Measurements from ENCODE around the gene MGAT1. TPM values are rescaled to one million over a fixed set of nuclear protein-coding genes. Genes with fewer than 3 reads are reported as not detected.
"Not testable (repeated sequence)": the region's sequence is repeated elsewhere in the genome, so short reads cannot be mapped to it uniquely, and the experiment has no call there.

MGAT1 gene
- polyA plus RNA-seq, 1 donor from 2014 or later: 101 TPM

GRCh38 chr5:180788651-180789410 is 13.8 kb downstream of the MGAT1 start:
- H3K36me3 Mint-ChIP-seq: not testable (repeated sequence)
- H3K4me1 Mint-ChIP-seq: peaks cover 9 to 20% (median 10%) of the 10 kb centered on the region in 3 donors

GRCh38 chr5:180787711-180788431 is 14.7 kb downstream of the MGAT1 start:
- Mint-ChIP-seq H3K27me3 (no peaks in the 10 kb centered on the region), H3K4me3 (no peak overlapping the region), H3K4me1 (peaks cover under 1 to 12% (median 4%) of the 10 kb centered on the region in 3 donors), H3K9me3 (no peaks in the 10 kb centered on the region), H3K27ac (peak overlapping the region in 2 of 3 donors; percentile 67), H3K36me3 (peaks cover 1% of the 10 kb centered on the region)

More at GRCh38 chr5:180788651-180789410, 13.8 kb downstream of the MGAT1 start:
- H3K4me3 Mint-ChIP-seq, H3K9me3 Mint-ChIP-seq, H3K27me3 Mint-ChIP-seq: not testable (repeated sequence)
- H3K27ac Mint-ChIP-seq: peak overlapping the region in 1 of 3 donors; percentile 5

GRCh38 chr5:180786531-180787398 is 15.8 kb downstream of the MGAT1 start:
- no peaks in the 10 kb centered on the region for H3K9me3 Mint-ChIP-seq
- H3K27me3 Mint-ChIP-seq: no peaks in the 10 kb centered on the region
- H3K36me3 Mint-ChIP-seq: peaks cover 1% of the 10 kb centered on the region
- peak overlapping the region in 1 of 4 donors; percentile 28 for H3K4me3 Mint-ChIP-seq
- peaks cover 0 to 11% (median 4%) of the 10 kb centered on the region in 3 donors for H3K4me1 Mint-ChIP-seq
- peak overlapping the region in 2 of 3 donors; percentile 86 to 89 for H3K27ac Mint-ChIP-seq

- Mint-ChIP-seq H3K9me3 (no peaks in the 10 kb centered on the region), H3K4me1 (peaks cover 0 to 10% (median 4%) of the 10 kb centered on the region in 3 donors), H3K27me3 (no peaks in the 10 kb centered on the region), H3K36me3 (peaks cover 1% of the 10 kb centered on the region), H3K4me3 (no peak overlapping the region), H3K27ac (no peak overlapping the region)
Measured at GRCh38 chr5:180785794-180786221, 16.8 kb downstream of the MGAT1 start.

- no peak overlapping the region for H3K27ac Mint-ChIP-seq
- H3K4me1 Mint-ChIP-seq: peaks cover 0 to 10% (median 4%) of the 10 kb centered on the region in 3 donors
- no peak overlapping the region for H3K4me3 Mint-ChIP-seq
- H3K27me3 Mint-ChIP-seq: no peaks in the 10 kb centered on the region
- H3K9me3 Mint-ChIP-seq: no peaks in the 10 kb centered on the region
- H3K36me3 Mint-ChIP-seq: no peaks in the 10 kb centered on the region
Measured at GRCh38 chr5:180785121-180785781, 17.4 kb downstream of the MGAT1 start.

GRCh38 chr5:180784497-180785097 is 18.0 kb downstream of the MGAT1 start:
- Mint-ChIP-seq H3K4me1 (peaks cover 0 to 10% (median 4%) of the 10 kb centered on the region in 3 donors), H3K27me3 (no peaks in the 10 kb centered on the region), H3K27ac (no peak overlapping the region), H3K36me3 (no peaks in the 10 kb centered on the region), H3K4me3 (no peak overlapping the region), H3K9me3 (no peaks in the 10 kb centered on the region)

GRCh38 chr5:180783340-180784052 is 19.1 kb downstream of the MGAT1 start:
- Mint-ChIP-seq H3K27me3 (no peaks in the 10 kb centered on the region), H3K9me3 (no peaks in the 10 kb centered on the region), H3K36me3 (no peaks in the 10 kb centered on the region), H3K27ac (peak overlapping the region in 1 of 3 donors; percentile 16), H3K4me1 (peaks cover 0 to 10% (median 4%) of the 10 kb centered on the region in 3 donors), H3K4me3 (no peak overlapping the region)

- Mint-ChIP-seq H3K36me3 (no peaks in the 10 kb centered on the region), H3K27ac (no peak overlapping the region), H3K4me1 (peaks cover 0 to 10% (median 2%) of the 10 kb centered on the region in 3 donors), H3K4me3 (no peak overlapping the region), H3K9me3 (no peaks in the 10 kb centered on the region), H3K27me3 (no peaks in the 10 kb centered on the region)
Measured at GRCh38 chr5:180782748-180783147, 19.9 kb downstream of the MGAT1 start.

- H3K36me3 Mint-ChIP-seq, H3K4me3 Mint-ChIP-seq, H3K4me1 Mint-ChIP-seq, H3K9me3 Mint-ChIP-seq, H3K27me3 Mint-ChIP-seq, H3K27ac Mint-ChIP-seq: not testable (repeated sequence)
Measured at GRCh38 chr5:180781900-180782326, 20.7 kb downstream of the MGAT1 start.

GRCh38 chr5:180779985-180780610 is 22.5 kb downstream of the MGAT1 start:
- peaks cover 0 to 5% (median 2%) of the 10 kb centered on the region in 3 donors for H3K4me1 Mint-ChIP-seq
- no peaks in the 10 kb centered on the region for H3K27me3 Mint-ChIP-seq
- no peak overlapping the region for H3K4me3 Mint-ChIP-seq
- H3K36me3 Mint-ChIP-seq: no peaks in the 10 kb centered on the region
- H3K27ac Mint-ChIP-seq: no peak overlapping the region
- H3K9me3 Mint-ChIP-seq: no peaks in the 10 kb centered on the region

- Mint-ChIP-seq H3K27me3 (peaks cover 3% of the 10 kb centered on the region), H3K9me3 (peaks cover 0 to 5% (median 0%) of the 10 kb centered on the region in 3 donors), H3K27ac (no peak overlapping the region), H3K4me1 (no peaks in the 10 kb centered on the region), H3K36me3 (no peaks in the 10 kb centered on the region), H3K4me3 (no peak overlapping the region)
Measured at GRCh38 chr5:180777475-180777874, 25.1 kb downstream of the MGAT1 start.

GRCh38 chr5:180776376-180776775 is 26.2 kb downstream of the MGAT1 start:
- peaks cover 0 to 9% (median 0%) of the 10 kb centered on the region in 3 donors for H3K9me3 Mint-ChIP-seq
- peaks cover 3% of the 10 kb centered on the region for H3K27me3 Mint-ChIP-seq
- H3K4me1 Mint-ChIP-seq: no peaks in the 10 kb centered on the region
- H3K36me3 Mint-ChIP-seq: no peaks in the 10 kb centered on the region
- no peak overlapping the region for H3K27ac Mint-ChIP-seq
- H3K4me3 Mint-ChIP-seq: no peak overlapping the region

- H3K36me3 Mint-ChIP-seq: no peaks in the 10 kb centered on the region
- H3K4me3 Mint-ChIP-seq: no peak overlapping the region
- H3K27me3 Mint-ChIP-seq: peaks cover 3% of the 10 kb centered on the region
- peaks cover 0 to 9% (median 0%) of the 10 kb centered on the region in 3 donors for H3K9me3 Mint-ChIP-seq
- no peaks in the 10 kb centered on the region for H3K4me1 Mint-ChIP-seq
- no peak overlapping the region for H3K27ac Mint-ChIP-seq
Measured at GRCh38 chr5:180775624-180776023, 27.0 kb downstream of the MGAT1 start.
